Fibroblast of villous mesenchyme (primary cell): ENCODE measurements around the gene TRIM37. TPM values are rescaled to one million over a fixed set of nuclear protein-coding genes. Genes with fewer than 3 reads are reported as not detected.

ENCODE experiments used
- DNase-seq: peaks from one replicate; pipeline ENCODE4 v3.0.0-alpha.2; 2010; ENCODE audit warnings: low read depth
- H3K4me3 ChIP-seq: 2 replicates; pipeline ENCODE4 v1.5.1; 2011; ENCODE audit warnings: low read depth, mild to moderate bottlenecking, low read length
- CTCF ChIP-seq: IDR thresholded peaks from 2 replicates; pipeline ENCODE4 v1.5.1; 2012; ENCODE audit warnings: low read depth, mild to moderate bottlenecking, low read length; ENCODE audit not compliant: insufficient read depth
- total RNA-seq: library from RNA; depleted of rRNA; stranded (reverse); fragments of >200 nt; gene quantifications from 2 replicates; pipeline ENCODE4 v1.2.3, GENCODE V29; 2012

TRIM37 gene
- total RNA-seq, result 44.1 and 62.6 TPM in 2 replicates

GRCh38 chr17:59106463-59107305 lies at the start of gene TRIM37:
TSS of gene TRIM37 (minus strand) at chr17:59106880. CDS start at chr17:59106461, 419 bp downstream.
- DNase-seq, result peak; percentile 99
- peak; percentile 9 for TF ChIP-seq CTCF

GRCh38 chr17:59155439-59156177 lies 48.9 kb upstream of the TRIM37 start, which contains the start of gene PRR11:
TSS of gene PRR11 (plus strand) at chr17:59155746. CDS start at chr17:59169753, 14,007 bp downstream.
- H3K4me3 ChIP-seq, result peak within 1 kb of the TSS; percentile 77
- peak; percentile 100 for DNase-seq
- no peak for TF ChIP-seq CTCF

More at GRCh38 chr17:59106463-59107305, at the start of gene TRIM37:
- H3K4me3 ChIP-seq, result peak within 1 kb of the TSS; percentile 91

- no peak for DNase-seq
- H3K4me3 ChIP-seq, result peak within 1 kb of the TSS; percentile 77
- no peak for TF ChIP-seq CTCF
These were observed 48.2 kb upstream of the TRIM37 start, which contains the start of gene SKA2 for GRCh38 chr17:59154721-59155438. TSS of gene SKA2 (minus strand) at chr17:59155186. CDS start at chr17:59155163, 23 bp downstream.

GRCh38 chr17:59154292-59154720 lies 47.6 kb upstream of the TRIM37 start:
- peak; percentile 56 for DNase-seq
- TF ChIP-seq CTCF, result no peak
- peak overlapping the region; percentile 77 for H3K4me3 ChIP-seq

- DNase-seq, result peak; percentile 5
- H3K4me3 ChIP-seq, result peak overlapping the region; percentile 77
- no peak for TF ChIP-seq CTCF
These were observed 46.2 kb upstream of the TRIM37 start for GRCh38 chr17:59152925-59153324.

GRCh38 chr17:59151591-59151990 lies 44.9 kb upstream of the TRIM37 start:
- peak overlapping the region; percentile 32 for H3K4me3 ChIP-seq
- no peak for TF ChIP-seq CTCF
- peak; percentile 30 for DNase-seq
